PC-9 (cell line): ENCODE measurements around the gene GJD2. TPM values are rescaled to one million over a fixed set of nuclear protein-coding genes. Genes with fewer than 3 reads are reported as not detected.

ENCODE experiments used
- BruUV-seq: library from RNA; stranded (reverse); fragments of 400-500 nt; replicated peaks from 2 replicates; lab custom pipeline; 2021; lab: Mats Ljungman, UMichigan
- CTCF ChIA-PET: fragments of 300-600 bp; sonication (Branson Sonifier 250); formaldehyde crosslinking; loops from one replicate; lab custom pipeline; 2022; ENCODE audit warnings: antibody characterized with exemption; lab: Charles Lee
- POLR2A ChIA-PET: fragments of 300-600 bp; sonication (Branson Sonifier 250); formaldehyde crosslinking; loops from one replicate; lab custom pipeline; 2022; ENCODE audit warnings: antibody characterized with exemption; ENCODE audit not compliant: unreplicated experiment; lab: Charles Lee
- DNase-seq, 2 experiments: peaks; one replicate each; pipeline versions ENCODE4 v3.0.0 to v3.0.0-alpha.2; 2015 to 2022; ENCODE audit warnings: mixed read lengths in 1 of 2
- H2AFZ ChIP-seq: fragments of 200-600 bp; sonication (generic); 2 replicates; pipeline ENCODE4 v1.8.1; 2017; ENCODE audit warnings: antibody characterized with exemption
- H3F3A ChIP-seq: fragments of 200-600 bp; sonication (generic); 2 replicates; pipeline ENCODE4 v1.8.1; 2017; ENCODE audit warnings: antibody characterized with exemption, mild to moderate bottlenecking, low read depth; ENCODE audit not compliant: insufficient read depth
- H3K27ac ChIP-seq: fragments of 200-600 bp; sonication (generic); 2 replicates; pipeline ENCODE4 v1.6.1; 2016; ENCODE audit warnings: mixed run types
- H3K27me3 ChIP-seq: fragments of 200-600 bp; sonication (generic); 2 replicates; pipeline ENCODE4 v1.6.1; 2016; ENCODE audit warnings: low read depth, mixed run types; ENCODE audit not compliant: insufficient read depth
- H3K36me3 ChIP-seq: fragments of 200-600 bp; sonication (generic); 2 replicates; pipeline ENCODE4 v1.6.1; 2016; ENCODE audit warnings: low read depth, mixed run types
- H3K4me1 ChIP-seq: fragments of 200-600 bp; sonication (generic); replicated peaks from 2 replicates; pipeline ENCODE4 v1.6.1; 2016; ENCODE audit warnings: mixed run types; ENCODE audit not compliant: insufficient read depth
- H3K4me2 ChIP-seq: fragments of 200-600 bp; sonication (generic); 2 replicates; pipeline ENCODE4 v1.6.1; 2017; ENCODE audit warnings: mixed run types
- H3K4me3 ChIP-seq: fragments of 200-600 bp; sonication (generic); 2 replicates; pipeline ENCODE4 v1.6.1; 2016; ENCODE audit warnings: mixed run types
- H3K79me2 ChIP-seq: fragments of 200-600 bp; sonication (generic); 2 replicates; pipeline ENCODE4 v1.6.1; 2017; ENCODE audit warnings: low read depth, mixed run types
- H3K9me2 ChIP-seq: fragments of 200-600 bp; sonication (generic); 2 replicates; pipeline ENCODE4 v1.8.1; 2017; ENCODE audit warnings: mild to moderate bottlenecking; ENCODE audit not compliant: insufficient read depth
- H3K9me3 ChIP-seq: fragments of 200-600 bp; sonication (generic); 2 replicates; pipeline ENCODE4 v1.8.1; 2016; ENCODE audit warnings: low read depth; ENCODE audit not compliant: insufficient read depth
- H4K20me1 ChIP-seq: fragments of 200-600 bp; sonication (generic); 2 replicates; pipeline ENCODE4 v1.8.1; 2017; ENCODE audit not compliant: insufficient read depth
- CTCF ChIP-seq: fragments of 200-600 bp; sonication (generic); conservative IDR thresholded peaks from 2 replicates; pipeline ENCODE4 v1.6.1; 2017; ENCODE audit warnings: mixed run types, antibody characterized with exemption, mild to moderate bottlenecking, moderate library complexity
- EZH2 ChIP-seq: fragments of 200-600 bp; sonication (generic); IDR thresholded peaks from 2 replicates; pipeline ENCODE4 v1.8.0; 2017; ENCODE audit warnings: antibody characterized with exemption, low read depth
- intact Hi-C: fragments of 100-400 bp; cut with micrococcal nuclease; formaldehyde crosslinking; loops from one replicate; pipeline ENCODE4 v1.10.0; 2022; ENCODE audit not compliant: unreplicated experiment
- total RNA-seq: library from RNA; stranded (reverse); gene quantifications from 2 replicates; pipeline ENCODE4 v1.2.3, GENCODE V29; 2021

GJD2 gene
- total RNA-seq, 1 experiment from 2014 or later, result not detected

GRCh38 chr15:34734303-34734702 lies 20.5 kb downstream of the GJD2 start:
- no peaks in the 10 kb centered on the region for H3K9me3 ChIP-seq
- BruUV-seq, result no TSS peak
- no peaks in the 10 kb centered on the region for H3K79me2 ChIP-seq
- H3K4me3 ChIP-seq, result no peak overlapping the region
- H3K9me2 ChIP-seq, result no peaks in the 10 kb centered on the region
- no peak for TF ChIP-seq CTCF
- no peak for TF ChIP-seq EZH2
- H3K4me1 ChIP-seq, result no peaks in the 10 kb centered on the region
- H2AFZ ChIP-seq, result no peak overlapping the region
- H3K4me2 ChIP-seq, result no peak overlapping the region
- intact Hi-C loops, result no loop called here
- POLR2A ChIA-PET, result no interaction called here
- H3K27me3 ChIP-seq, result peaks cover 62% of the 10 kb centered on the region
- CTCF ChIA-PET, result no interaction called here
- no peaks in the 10 kb centered on the region for H3F3A ChIP-seq
- DNase-seq, result no peak
- no peak overlapping the region for H3K27ac ChIP-seq
- H4K20me1 ChIP-seq, result no peaks in the 10 kb centered on the region
- no peaks in the 10 kb centered on the region for H3K36me3 ChIP-seq

- Histone ChIP-seq H3K4me3 (no peak overlapping the region), H3K4me2 (no peak overlapping the region), H3F3A (no peaks in the 10 kb centered on the region), H3K9me3 (no peaks in the 10 kb centered on the region), H3K9me2 (no peaks in the 10 kb centered on the region), H3K27ac (no peak overlapping the region), H3K27me3 (peaks cover 55% of the 10 kb centered on the region), H3K36me3 (no peaks in the 10 kb centered on the region), H2AFZ (no peak overlapping the region), H3K4me1 (no peaks in the 10 kb centered on the region), H4K20me1 (no peaks in the 10 kb centered on the region), H3K79me2 (no peaks in the 10 kb centered on the region)
- POLR2A ChIA-PET, result no interaction called here
- DNase-seq, result no peak
- TF ChIP-seq EZH2 (no peak), CTCF (no peak)
- BruUV-seq, result no TSS peak
- CTCF ChIA-PET, result no interaction called here
- intact Hi-C loops, result no loop called here
These were observed 21.2 kb downstream of the GJD2 start for GRCh38 chr15:34733621-34734020.

- no peak for TF ChIP-seq EZH2
- TF ChIP-seq CTCF, result no peak
- no peak for DNase-seq
- H3K4me1 ChIP-seq, result no peaks in the 10 kb centered on the region
- H3K79me2 ChIP-seq, result no peaks in the 10 kb centered on the region
- H4K20me1 ChIP-seq, result no peaks in the 10 kb centered on the region
- H3K27ac ChIP-seq, result no peak overlapping the region
- intact Hi-C loops, result no loop called here
- BruUV-seq, result no TSS peak
- no peak overlapping the region for H2AFZ ChIP-seq
- H3K36me3 ChIP-seq, result no peaks in the 10 kb centered on the region
- peaks cover 43% of the 10 kb centered on the region for H3K27me3 ChIP-seq
- CTCF ChIA-PET, result no interaction called here
- H3K4me3 ChIP-seq, result no peak overlapping the region
- H3K9me3 ChIP-seq, result no peaks in the 10 kb centered on the region
- H3K4me2 ChIP-seq, result no peak overlapping the region
- no peaks in the 10 kb centered on the region for H3F3A ChIP-seq
- POLR2A ChIA-PET, result no interaction called here
- H3K9me2 ChIP-seq, result no peaks in the 10 kb centered on the region
These were observed 22.4 kb downstream of the GJD2 start for GRCh38 chr15:34732430-34732829.
